H1 (cell line): ENCODE data around the gene COL4A1. TPM values are rescaled to one million over a fixed set of nuclear protein-coding genes. Genes with fewer than 3 reads are reported as not detected.

ENCODE experiments used
- CTCF ChIA-PET: fragments of 300-600 bp; sonication (Branson Sonifier 250); formaldehyde crosslinking; loops from one replicate; lab custom pipeline; 2021; ENCODE audit not compliant: partially characterized antibody; lab: Charles Lee
- POLR2A ChIA-PET: fragments of 300-600 bp; sonication (Branson Sonifier 250); formaldehyde crosslinking; loops from one replicate; lab custom pipeline; 2021; ENCODE audit warnings: inconsistent platforms; ENCODE audit not compliant: partially characterized antibody; lab: Charles Lee
- DNase-seq, 2 experiments: peaks; one replicate each; pipeline versions ENCODE4 v3.0.0 to v3.0.0-alpha.2; 2010 to 2022; ENCODE audit warnings: low spot score in 2 of 2, low read depth in 1 of 2, mixed read lengths in 1 of 2
- FAIRE-seq: peaks from 2 replicates; lab custom pipeline; 2011; peaks lifted over from hg19 to GRCh38; lab: Jason Lieb, UNC
- H2AFZ ChIP-seq: 2 replicates; pipeline ENCODE4 v1.8.1; 2012; ENCODE audit warnings: low read length, inconsistent platforms
- H2AK5ac ChIP-seq: 2 replicates; pipeline ENCODE4 v1.6.1; 2013; ENCODE audit warnings: low read depth, low read length
- H2BK120ac ChIP-seq: replicated peaks from 2 replicates; pipeline ENCODE3; 2013; ENCODE audit warnings: low read depth, low read length, inconsistent platforms
- H2BK12ac ChIP-seq: 2 replicates; pipeline ENCODE4 v1.6.1; 2013; ENCODE audit warnings: low read depth, low read length
- H2BK15ac ChIP-seq: 2 replicates; pipeline ENCODE4 v1.6.1; 2013; ENCODE audit warnings: low read length
- H2BK20ac ChIP-seq: 2 replicates; pipeline ENCODE4 v1.6.1; 2013; ENCODE audit warnings: low read length
- H2BK5ac ChIP-seq: 2 replicates; pipeline ENCODE4 v1.6.1; 2013; ENCODE audit warnings: low read depth, low read length
- H3K14ac ChIP-seq: 2 replicates; pipeline ENCODE4 v1.6.1; 2013; ENCODE audit warnings: inconsistent platforms; ENCODE audit not compliant: insufficient read length
- H3K18ac ChIP-seq: 2 replicates; pipeline ENCODE4 v1.6.1; 2013; ENCODE audit warnings: low read length; ENCODE audit errors: extremely low read depth
- H3K23ac ChIP-seq: 2 replicates; pipeline ENCODE4 v1.6.1; 2013; ENCODE audit warnings: inconsistent platforms; ENCODE audit not compliant: insufficient read length
- H3K23me2 ChIP-seq: 2 replicates; pipeline ENCODE4 v1.6.1; 2013; ENCODE audit warnings: low read depth, low read length
- H3K27ac ChIP-seq: 2 replicates; pipeline ENCODE4 v1.6.1; 2011; ENCODE audit warnings: low read depth, low read length, inconsistent platforms
- H3K27me3 ChIP-seq, 4 experiments: replicated peaks in 1 of 4; 1 replicate in 1 of 4; 2 replicates in 3 of 4; pipeline versions ENCODE4 v1.6.1 to v1.8.1; 2011 to 2013; ENCODE audit warnings: low read length in 3 of 4, mild to moderate bottlenecking in 3 of 4, inconsistent platforms in 2 of 4, mixed read lengths in 2 of 4, moderate library complexity in 1 of 4; ENCODE audit not compliant: control insufficient read depth in 3 of 4, insufficient read depth in 3 of 4; ENCODE audit errors: extremely low read depth in 1 of 4
- H3K36me3 ChIP-seq, 4 experiments: 2 replicates each; pipeline versions ENCODE4 v1.6.1 to v1.8.1; 2011 to 2013; ENCODE audit warnings: mild to moderate bottlenecking in 4 of 4, low read length in 3 of 4, moderate library complexity in 2 of 4, control low read depth in 1 of 4, inconsistent platforms in 1 of 4; ENCODE audit not compliant: insufficient read depth in 4 of 4, control insufficient read depth in 2 of 4
- H3K4ac ChIP-seq: replicated peaks from 2 replicates; pipeline ENCODE3; 2013; ENCODE audit warnings: low read length, low read depth, mixed read lengths, inconsistent platforms; ENCODE audit not compliant: insufficient read length
- H3K4me1 ChIP-seq, 4 experiments: replicated peaks in 1 of 4; 1 replicate in 1 of 4; 2 replicates in 3 of 4; pipeline versions ENCODE4 v1.6.1 to v1.8.1; 2011 to 2013; ENCODE audit warnings: low read length in 3 of 4, inconsistent platforms in 2 of 4, mixed read lengths in 1 of 4; ENCODE audit not compliant: insufficient read depth in 4 of 4, control insufficient read depth in 3 of 4
- H3K4me2 ChIP-seq, 2 experiments: 2 replicates each; pipeline versions ENCODE4 v1.6.1 to v1.8.1; 2011 to 2013; ENCODE audit warnings: low read depth in 2 of 2, low read length in 2 of 2, control low read depth in 1 of 2, inconsistent platforms in 1 of 2, mild to moderate bottlenecking in 1 of 2; ENCODE audit not compliant: insufficient read depth in 1 of 2
- H3K4me3 ChIP-seq, 4 experiments: fragments of 200-600, 300-600 bp in 1 of 4; sonication (generic), shearing (Covaris generic), sonication (Bioruptor Twin) in 1 of 4; 2 replicates each; pipeline versions ENCODE4 v1.5.1 to v1.8.1; 2011 to 2016; ENCODE audit warnings: low read length in 4 of 4, low read depth in 3 of 4, control low read depth in 2 of 4, inconsistent platforms in 2 of 4, mild to moderate bottlenecking in 2 of 4, mixed read lengths in 1 of 4, moderate library complexity in 1 of 4; ENCODE audit not compliant: insufficient read depth in 2 of 4; ENCODE audit errors: extremely low read depth in 1 of 4
- H3K56ac ChIP-seq: replicated peaks from 2 replicates; pipeline ENCODE3; 2013; ENCODE audit warnings: low read depth, mild to moderate bottlenecking, mixed read lengths, low read length, inconsistent platforms; ENCODE audit not compliant: insufficient read length
- H3K79me1 ChIP-seq: 2 replicates; pipeline ENCODE4 v1.6.1; 2013; ENCODE audit warnings: low read depth, low read length, control low read depth
- H3K79me2 ChIP-seq, 2 experiments: 2 replicates each; pipeline versions ENCODE4 v1.6.1 to v1.8.1; 2012 to 2013; ENCODE audit warnings: low read length in 2 of 2, mild to moderate bottlenecking in 2 of 2, inconsistent platforms in 1 of 2; ENCODE audit not compliant: insufficient read depth in 2 of 2, control insufficient read depth in 1 of 2
- H3K9ac ChIP-seq, 4 experiments: replicated peaks in 1 of 4; 1 replicate in 1 of 4; 2 replicates in 3 of 4; pipeline versions ENCODE4 v1.6.1 to v1.8.1; 2011 to 2013; ENCODE audit warnings: low read depth in 3 of 4, low read length in 3 of 4, control low read depth in 2 of 4, mild to moderate bottlenecking in 2 of 4, moderate library complexity in 2 of 4, inconsistent platforms in 1 of 4; ENCODE audit errors: extremely low read depth in 1 of 4
- H3K9me3 ChIP-seq, 2 experiments: 2 replicates each; pipeline versions ENCODE4 v1.6.1 to v1.8.1; 2012 to 2013; ENCODE audit warnings: mild to moderate bottlenecking in 2 of 2, moderate library complexity in 2 of 2, control low read depth in 1 of 2, inconsistent platforms in 1 of 2, low read depth in 1 of 2, low read length in 1 of 2, mixed read lengths in 1 of 2; ENCODE audit not compliant: insufficient read depth in 2 of 2
- H4K20me1 ChIP-seq, 2 experiments: replicated peaks in 1 of 2; 2 replicates each; pipeline versions ENCODE3 to v1.8.1; 2011 to 2013; ENCODE audit warnings: inconsistent platforms in 2 of 2, low read length in 2 of 2, mild to moderate bottlenecking in 1 of 2; ENCODE audit not compliant: insufficient read depth in 2 of 2, control insufficient read depth in 1 of 2
- H4K5ac ChIP-seq: 2 replicates; pipeline ENCODE4 v1.6.1; 2013; ENCODE audit warnings: low read length, low read depth, mixed read lengths, inconsistent platforms; ENCODE audit not compliant: insufficient read length
- H4K8ac ChIP-seq: 2 replicates; pipeline ENCODE4 v1.8.0; 2013; ENCODE audit warnings: mild to moderate bottlenecking, moderate library complexity, low read length, inconsistent platforms; ENCODE audit not compliant: insufficient read depth; ENCODE audit errors: extremely low read depth
- H4K91ac ChIP-seq: replicated peaks from 2 replicates; pipeline ENCODE3; 2013; ENCODE audit warnings: low read length, mixed read lengths, inconsistent platforms; ENCODE audit not compliant: insufficient read length
- ATF3 ChIP-seq: IDR thresholded peaks from 2 replicates; pipeline ENCODE4 v1.6.1; 2011; ENCODE audit warnings: low read depth, mild to moderate bottlenecking, low read length; ENCODE audit not compliant: insufficient read depth
- BRCA1 ChIP-seq: IDR thresholded peaks from 2 replicates; pipeline ENCODE4 v1.6.1; 2012; ENCODE audit warnings: low read depth, low read length, improper control_type of control experiment
- CBX8 ChIP-seq: fragments of 300-800, 300-1000 bp; sonication (generic); IDR thresholded peaks from 2 replicates; pipeline ENCODE4 v1.7.1; 2016; ENCODE audit warnings: low read depth, low read length, borderline replicate concordance
- CHD2 ChIP-seq: IDR thresholded peaks from 2 replicates; pipeline ENCODE4 v1.6.1; 2012; ENCODE audit warnings: low read length, improper control_type of control experiment
- HDAC6 ChIP-seq: IDR thresholded peaks from one replicate; pipeline ENCODE4 v1.7.1; 2012; ENCODE audit warnings: low read depth, mild to moderate bottlenecking, inconsistent platforms, low read length, moderate library complexity
- NANOG ChIP-seq: IDR thresholded peaks from 2 replicates; pipeline ENCODE4 v1.6.1; 2011; ENCODE audit warnings: low read length, low read depth, mild to moderate bottlenecking, inconsistent platforms; ENCODE audit not compliant: insufficient read depth, poor library complexity, severe bottlenecking
- POLR2AphosphoS5 ChIP-seq: IDR thresholded peaks from 2 replicates; pipeline ENCODE4 v1.6.1; 2011; ENCODE audit warnings: low read depth, low read length
- RBBP5 ChIP-seq: IDR thresholded peaks from 2 replicates; pipeline ENCODE4 v1.7.1; 2012; ENCODE audit warnings: low read depth, mild to moderate bottlenecking, inconsistent platforms, low read length, moderate library complexity, borderline replicate concordance
- SAP30 ChIP-seq: fragments of 300-600 bp; sonication (generic); IDR thresholded peaks from 2 replicates; pipeline ENCODE4 v1.7.1; 2012; ENCODE audit warnings: low read length, moderate library complexity, mild to moderate bottlenecking, inconsistent platforms; ENCODE audit not compliant: insufficient read depth, insufficient replicate concordance
- WGBS, 2 experiments: shearing (Covaris generic) in 1 of 2; methylation state at CpG; one replicate each; pipeline versions ENCODE4 v1.1.6 to v1.1.7; 2013 to 2015; ENCODE audit warnings: low lambda C conversion rate in 2 of 2, mixed read lengths in 2 of 2, inconsistent platforms in 1 of 2, low coverage in 1 of 2, missing lambda C conversion rate in 1 of 2; ENCODE audit not compliant: insufficient replicate concordance in 2 of 2, insufficient coverage in 1 of 2, insufficient read length in 1 of 2; ENCODE audit errors: extremely low coverage in 1 of 2, missing lambda C conversion rate in 1 of 2; 5-methylcytosine and 5-hydroxymethylcytosine counted together
- polyA plus RNA-seq, 7 experiments: library from polyadenylated mRNA; depleted of rRNA in 3 of 7; stranded (reverse) in 5 of 7; unstranded in 2 of 7; fragments of >200 nt in 5 of 7; fragments of 200-250 nt in 2 of 7; gene quantifications; 1 replicate in 5 of 7; 2 replicates in 1 of 7; 4 replicates in 1 of 7; pipeline versions ENCODE4 v1.2.1 to v1.2.3, GENCODE V29; 2011 to 2013; ENCODE audit warnings: missing spikeins in 2 of 7, mixed read lengths in 2 of 7
- total RNA-seq: library from RNA; stranded (reverse); fragmentation: NEBNext Ultra II Directional; extraction: Animal tissue kit (Norgen Biotek cat#: 25700); gene quantifications from 2 replicates; pipeline ENCODE4 v1.2.1, GENCODE V29; 2021

Gene COL4A1
- total and polyA plus RNA-seq, 2 of the 8 experiments (the other 6 are each of a cell fraction or from before 2014, with no cell fraction given), result 30.7 to 82.0 TPM

DNA sequence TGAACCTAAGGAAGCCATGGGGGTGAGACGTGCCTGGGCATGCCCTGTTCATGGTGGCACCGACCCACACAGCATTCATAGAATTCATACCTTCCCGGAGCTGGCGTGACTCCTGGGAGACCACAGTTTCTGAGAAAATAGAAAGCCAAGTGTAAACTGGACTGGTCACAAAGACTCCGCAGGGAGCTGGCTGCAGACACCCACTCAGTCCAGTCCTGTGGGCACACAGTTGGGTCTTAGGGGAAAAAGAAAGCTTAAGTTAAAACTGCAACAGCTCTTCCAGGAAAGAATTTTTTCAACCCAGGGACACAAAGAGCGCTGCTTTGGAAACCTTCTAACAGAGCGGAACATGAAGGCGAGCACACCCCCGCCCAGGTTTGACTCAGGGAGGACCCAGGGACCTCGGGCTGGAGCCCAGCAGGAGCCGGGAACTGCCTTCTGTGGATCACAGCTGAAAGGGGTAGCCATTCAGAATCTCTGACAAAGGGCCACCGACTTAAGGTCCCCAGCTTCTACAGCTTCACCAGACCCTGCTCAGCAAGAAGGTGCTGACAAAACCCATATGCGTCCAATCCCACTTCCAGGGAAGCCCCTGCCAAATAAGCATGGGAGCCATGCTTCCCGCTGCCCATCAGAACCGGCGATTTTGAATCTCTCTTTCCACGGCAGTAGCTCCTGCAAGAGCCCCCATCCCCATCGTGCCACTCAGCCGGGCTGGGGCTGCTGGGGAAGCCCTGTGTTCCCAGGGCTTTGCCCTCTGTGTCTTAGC is 183.7 kb downstream of the COL4A1 start:
- no peak for DNase-seq
- Histone ChIP-seq H2BK15ac (no peak overlapping the region), H3K4me3 (no peak overlapping the region), H3K23me2 (no peaks in the 10 kb centered on the region), H4K91ac (peak overlapping the region; percentile 60), H3K9me3 (no peaks in the 10 kb centered on the region), H2AFZ (0 out of 2 replicates have a peak overlapping the region, but pooled peaks have one; percentile 8), H4K5ac (peak overlapping the region; percentile 27), H3K18ac (peak overlapping the region; percentile 6; the same call in 1 of the 2 replicates), H3K14ac (no peak overlapping the region), H3K4me2 (no peak overlapping the region), H4K8ac (no peak overlapping the region), H3K36me3 (no peaks in the 10 kb centered on the region), H3K4ac (peak overlapping the region; percentile 66), H3K27ac (no peak overlapping the region), H3K79me1 (no peaks in the 10 kb centered on the region), H2AK5ac (no peak overlapping the region), H3K27me3 (peaks cover 0 to 4% (median 1%) of the 10 kb centered on the region in 4 experiments; a peak in 2 of 7 replicates), H3K56ac (no peak overlapping the region), H2BK5ac (peak overlapping the region; percentile 79; the same call in 1 of the 2 replicates), H3K4me1 (peaks cover 0 to 13% (median 7%) of the 10 kb centered on the region in 4 experiments; a peak in 4 of 7 replicates), H3K23ac (no peak overlapping the region), H4K20me1 (no peaks in the 10 kb centered on the region), H3K9ac (no peak overlapping the region), H3K79me2 (no peaks in the 10 kb centered on the region), H2BK12ac (peak overlapping the region; percentile 52; the same call in 1 of the 2 replicates), H2BK20ac (peak overlapping the region; percentile 49; the same call in 1 of the 2 replicates), H2BK120ac (peak overlapping the region; percentile 60)
- ChIA-PET CTCF (interaction anchor here (0.9 to 1.8 kb wide), 7 partner anchors 9 to 754 kb away, joined by 3 to 6 read pairs (median 4); no protein-coding TSS in a partner anchor), POLR2A (no interaction called here)
- TF ChIP-seq NANOG, result no peak
- no peak for TF ChIP-seq BRCA1
- TF ChIP-seq RBBP5, result no peak
- TF ChIP-seq CBX8, result no peak
- no peak for TF ChIP-seq CHD2
- TF ChIP-seq ATF3, result no peak
- TF ChIP-seq POLR2AphosphoS5, result no peak
- no peak for TF ChIP-seq SAP30
- TF ChIP-seq HDAC6, result no peak
- WGBS, 2 experiments, result 81% methylated on average over 18 of the region's 19 CpGs; no CpG with 5 or more reads in 1 of the 2 experiments
- no peak for FAIRE-seq
